Nephron (organoid): Measurements from ENCODE around the gene DUOXA2.
"Not testable (repeated sequence)": the region's sequence is repeated elsewhere in the genome, so short reads cannot be mapped to it uniquely, and the experiment has no call there.

Experiments used
- H3K27ac Mint-ChIP-seq, 3 experiments: 2 replicates each; pipeline ENCODE4 v1.8.0; 2020; ENCODE audit warnings: mixed read lengths in 3 of 3, mild to moderate bottlenecking in 2 of 3, moderate library complexity in 1 of 3
- H3K27me3 Mint-ChIP-seq: 2 replicates; pipeline ENCODE4 v1.8.0; 2021; ENCODE audit warnings: low read depth, mild to moderate bottlenecking, moderate library complexity, mixed read lengths
- H3K36me3 Mint-ChIP-seq: 2 replicates; pipeline ENCODE4 v1.8.0; 2020; ENCODE audit warnings: low read depth, mixed read lengths
- H3K4me1 Mint-ChIP-seq: 2 replicates; pipeline ENCODE4 v1.8.0; 2020; ENCODE audit warnings: mixed read lengths
- H3K4me3 Mint-ChIP-seq, 3 experiments: 2 replicates each; pipeline ENCODE4 v1.8.0; 2020; ENCODE audit warnings: mild to moderate bottlenecking in 3 of 3, mixed read lengths in 3 of 3, moderate library complexity in 2 of 3
- H3K9me3 Mint-ChIP-seq: 2 replicates; pipeline ENCODE4 v1.8.0; 2020; ENCODE audit warnings: mixed read lengths
- CTCF ChIP-seq, 3 experiments: fragments of 200-600 bp; sonication (generic); IDR thresholded peaks; one replicate each; pipeline ENCODE4 v1.5.0; 2021; ENCODE audit warnings: antibody characterized with exemption in 3 of 3; ENCODE audit not compliant: unreplicated experiment in 3 of 3

Gene DUOXA2

GRCh38 chr15:45097466-45097865 is 16.7 kb upstream of the DUOXA2 start:
- no peak overlapping the region for H3K27ac Mint-ChIP-seq
- TF ChIP-seq CTCF (IDR thresholded peaks at IDR 0.05; ENCODE audit: unreplicated experiment in 3 of 3), result no peak
- H3K4me1 Mint-ChIP-seq, result no peaks in the 10 kb centered on the region
- no peak overlapping the region for H3K4me3 Mint-ChIP-seq
- H3K9me3 Mint-ChIP-seq, result no peaks in the 10 kb centered on the region
- H3K36me3 Mint-ChIP-seq, result no peaks in the 10 kb centered on the region
- H3K27me3 Mint-ChIP-seq, result peaks cover 26% of the 10 kb centered on the region

GRCh38 chr15:45099549-45100165 is 14.5 kb upstream of the DUOXA2 start:
- peaks cover 28% of the 10 kb centered on the region for H3K27me3 Mint-ChIP-seq
- H3K27ac Mint-ChIP-seq, result no peak overlapping the region
- no peaks in the 10 kb centered on the region for H3K9me3 Mint-ChIP-seq
- no peak overlapping the region for H3K4me3 Mint-ChIP-seq
- no peaks in the 10 kb centered on the region for H3K36me3 Mint-ChIP-seq
- no peak for TF ChIP-seq CTCF (IDR thresholded peaks at IDR 0.05; ENCODE audit: unreplicated experiment in 3 of 3)
- H3K4me1 Mint-ChIP-seq, result no peaks in the 10 kb centered on the region

GRCh38 chr15:45100884-45101625 is 13.1 kb upstream of the DUOXA2 start:
- H3K27me3 Mint-ChIP-seq, result peaks cover 40% of the 10 kb centered on the region
- H3K4me1 Mint-ChIP-seq, result no peaks in the 10 kb centered on the region
- no peaks in the 10 kb centered on the region for H3K36me3 Mint-ChIP-seq
- no peak overlapping the region for H3K27ac Mint-ChIP-seq
- H3K4me3 Mint-ChIP-seq, result no peak overlapping the region
- TF ChIP-seq CTCF (IDR thresholded peaks at IDR 0.05; ENCODE audit: unreplicated experiment in 3 of 3), result no peak
- no peaks in the 10 kb centered on the region for H3K9me3 Mint-ChIP-seq

- no peak for TF ChIP-seq CTCF (IDR thresholded peaks at IDR 0.05; ENCODE audit: unreplicated experiment in 3 of 3)
- Mint-ChIP-seq H3K27ac (no peak overlapping the region), H3K27me3 (peaks cover 44% of the 10 kb centered on the region), H3K4me1 (no peaks in the 10 kb centered on the region), H3K4me3 (no peak overlapping the region), H3K9me3 (no peaks in the 10 kb centered on the region), H3K36me3 (no peaks in the 10 kb centered on the region)
Observed at GRCh38 chr15:45101749-45102148, 12.4 kb upstream of the DUOXA2 start.

GRCh38 chr15:45102226-45102625 is 11.9 kb upstream of the DUOXA2 start:
- no peak for TF ChIP-seq CTCF (IDR thresholded peaks at IDR 0.05; ENCODE audit: unreplicated experiment in 3 of 3)
- Mint-ChIP-seq H3K4me1 (no peaks in the 10 kb centered on the region), H3K9me3 (no peaks in the 10 kb centered on the region), H3K27ac (no peak overlapping the region), H3K36me3 (no peaks in the 10 kb centered on the region), H3K27me3 (peaks cover 49% of the 10 kb centered on the region), H3K4me3 (no peak overlapping the region)

GRCh38 chr15:45104170-45104569 is 10.0 kb upstream of the DUOXA2 start:
- peaks cover 64% of the 10 kb centered on the region for H3K27me3 Mint-ChIP-seq
- H3K9me3 Mint-ChIP-seq, H3K4me1 Mint-ChIP-seq, H3K4me3 Mint-ChIP-seq, H3K36me3 Mint-ChIP-seq, H3K27ac Mint-ChIP-seq: not testable (repeated sequence)
